HG03439 (cell line): ENCODE data around the gene CDHR5.
A peak's percentile ranks its signal among the peaks of the same experiment; 100 is the strongest.

ENCODE experiments used
- ATAC-seq: cut with Tn5 transposase; IDR thresholded peaks from one replicate; pipeline ENCODE4 v1.9.1; 2021; ENCODE audit warnings: mild to moderate bottlenecking, moderate library complexity; ENCODE audit not compliant: unreplicated experiment

CDHR5 gene

DNA sequence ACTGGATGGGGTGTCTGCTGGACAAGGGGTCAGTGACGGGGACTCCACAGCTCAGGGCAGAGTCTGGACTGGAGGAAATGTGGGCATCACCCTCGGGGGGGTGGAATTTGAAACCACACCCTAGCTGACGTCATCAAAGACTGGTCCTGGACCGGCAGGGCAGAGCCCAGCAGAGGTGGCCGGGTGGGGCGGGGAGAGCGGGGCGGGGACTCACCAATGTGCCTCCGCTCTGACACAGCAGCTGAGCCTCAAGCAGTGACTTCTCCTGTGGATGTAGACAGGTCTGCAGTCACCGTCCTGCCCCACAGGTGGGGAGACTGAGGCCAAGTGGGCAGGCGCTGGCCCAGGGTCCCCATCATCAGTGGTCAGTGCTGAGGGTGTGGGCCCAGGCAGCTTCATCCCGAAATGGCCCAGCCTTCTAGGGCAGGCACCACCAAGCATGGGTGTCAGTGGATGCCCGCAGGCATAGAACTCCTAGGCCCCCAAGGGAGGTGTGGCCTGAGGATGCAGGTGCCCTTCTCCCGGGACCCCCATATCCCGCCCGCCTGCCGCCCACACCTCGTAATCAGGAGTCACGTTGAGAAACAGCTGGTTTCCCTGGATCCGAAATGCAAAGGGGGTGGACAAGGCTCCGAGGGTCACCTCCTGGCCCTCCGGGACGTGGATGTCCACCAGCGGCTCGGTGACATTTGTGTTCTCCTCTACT is 603 bp downstream of the CDHR5 start:
- no peak for ATAC-seq

DNA sequence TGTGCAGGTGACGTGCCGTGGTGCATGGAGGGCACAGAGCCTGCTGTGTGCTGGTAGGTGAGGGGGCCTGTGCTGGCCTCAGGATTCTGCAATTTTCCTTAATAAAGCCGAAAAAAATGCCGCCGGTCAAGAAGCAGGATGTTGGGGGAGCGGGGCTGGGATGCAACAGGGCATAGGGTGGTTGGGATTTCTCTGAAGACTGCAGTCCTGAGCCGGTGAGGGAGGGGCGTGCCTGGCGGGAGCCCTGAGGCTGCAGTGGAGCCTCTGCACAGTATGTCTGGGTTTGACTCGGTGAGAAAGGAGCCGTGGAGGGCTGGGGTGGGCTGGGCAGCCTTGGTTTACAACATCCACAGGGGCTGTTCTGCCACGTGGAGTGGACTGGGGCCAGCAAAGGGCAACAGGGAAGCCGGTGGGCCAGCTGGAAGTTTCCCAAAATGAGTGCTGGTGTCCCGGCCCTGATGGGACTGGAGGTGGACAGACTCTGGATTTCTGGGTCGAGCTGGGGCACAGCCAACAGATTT is 1.3 kb downstream of the CDHR5 start:
- no peak for ATAC-seq

DNA sequence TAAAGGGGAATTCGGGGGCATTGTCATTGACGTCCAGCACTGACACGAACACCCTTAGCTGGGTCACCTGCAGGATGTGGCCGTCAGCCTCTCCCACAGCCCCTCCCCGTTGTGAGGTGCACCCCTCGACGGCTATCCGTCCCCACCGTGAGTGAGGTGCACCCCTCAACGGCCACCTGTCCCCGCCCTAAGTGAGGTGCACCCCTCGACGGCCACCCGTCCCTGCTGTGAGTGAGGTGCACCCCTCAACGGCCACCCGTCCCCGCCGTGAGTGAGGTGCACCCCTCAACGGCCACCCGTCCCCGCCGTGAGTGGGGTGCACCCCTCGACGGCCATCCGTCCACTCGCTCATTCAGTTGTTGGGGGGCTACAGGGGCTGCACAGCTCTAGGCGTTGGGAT is 2.9 kb downstream of the CDHR5 start:
- no peak for ATAC-seq

DNA sequence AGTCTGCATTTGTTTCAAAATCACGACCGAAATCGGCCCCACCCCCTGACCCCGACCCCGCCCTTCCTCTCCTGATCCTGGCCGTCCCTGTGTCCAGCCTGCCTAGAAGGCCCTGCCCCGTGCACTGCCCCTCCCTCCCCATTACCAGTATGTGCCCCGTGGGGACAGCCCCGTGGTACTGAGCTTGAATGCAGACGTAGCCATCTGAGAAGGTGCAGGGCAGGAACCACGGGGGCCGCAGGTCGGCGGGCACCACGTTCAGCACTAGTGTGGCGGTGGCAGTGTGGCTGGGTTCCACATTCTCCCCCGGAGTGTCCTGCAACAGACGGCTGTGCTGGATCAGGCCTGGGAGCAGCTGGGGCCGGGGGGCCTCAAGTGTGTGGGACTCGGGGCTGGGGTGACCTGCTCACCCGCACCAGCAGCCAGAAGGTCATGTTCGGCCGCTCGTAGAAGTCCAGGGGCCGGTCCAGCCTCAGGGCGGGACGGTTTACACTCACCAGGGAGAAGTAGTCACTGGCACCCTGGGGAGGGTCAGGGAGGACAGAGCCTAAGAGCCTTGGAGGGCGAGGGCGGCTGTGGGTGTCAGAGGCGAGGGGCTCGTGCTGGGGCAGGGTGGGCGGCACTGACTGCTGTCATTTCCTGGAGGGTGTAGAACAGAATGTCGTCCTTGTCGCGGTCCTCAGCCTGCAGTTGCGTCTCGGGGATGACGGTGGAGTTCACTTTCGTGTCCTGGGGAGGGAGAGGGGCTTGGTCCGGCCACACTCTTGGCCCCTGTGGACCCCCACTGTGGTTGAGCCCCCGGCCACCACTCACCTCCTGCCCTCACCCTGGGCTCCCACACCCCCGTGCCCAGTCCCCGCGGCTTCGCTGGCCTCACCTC is 3.6 kb downstream of the CDHR5 start:
- ATAC-seq, result no peak

DNA sequence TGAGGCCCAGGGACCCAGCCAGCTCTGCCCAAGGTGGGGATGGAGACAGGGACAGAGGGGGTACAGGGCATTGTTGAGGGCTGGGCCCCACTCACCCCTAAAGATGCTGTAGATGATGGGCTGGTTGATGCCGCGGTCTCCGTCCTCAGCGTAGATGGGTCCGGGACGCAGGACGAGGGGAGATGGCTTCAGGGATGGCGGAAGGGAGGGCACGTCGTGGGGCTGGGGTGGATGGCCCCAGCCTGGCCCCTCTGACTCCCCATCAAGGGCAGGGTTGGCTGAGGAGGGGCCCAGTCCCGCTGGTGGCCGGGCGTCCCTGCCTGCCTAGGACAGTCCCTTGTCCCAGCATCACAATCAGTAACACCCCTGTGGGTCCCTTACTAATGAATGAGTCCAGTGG is 4.6 kb downstream of the CDHR5 start:
- no peak for ATAC-seq

DNA sequence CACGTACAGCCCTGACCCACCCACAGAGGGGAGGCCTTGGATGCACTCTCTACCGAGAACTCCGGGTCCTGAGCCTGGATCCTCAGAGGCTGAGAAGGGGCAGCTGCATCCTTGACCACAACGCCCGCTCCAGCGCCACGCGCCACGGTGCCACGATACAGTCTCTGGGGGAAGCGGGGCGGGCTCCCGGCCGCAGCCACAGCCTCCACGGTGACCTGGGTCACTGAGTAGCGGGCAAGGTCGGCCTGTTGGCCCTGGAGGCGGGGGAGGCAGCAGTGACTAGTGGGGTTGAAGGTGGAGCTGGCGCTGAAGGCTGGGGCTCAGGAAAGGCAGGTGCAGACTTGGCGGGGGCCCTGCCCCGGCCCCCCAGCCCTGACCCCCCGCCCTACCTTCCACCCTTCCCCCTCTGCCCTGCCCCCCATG is 5.1 kb downstream of the CDHR5 start:
- no peak for ATAC-seq

DNA sequence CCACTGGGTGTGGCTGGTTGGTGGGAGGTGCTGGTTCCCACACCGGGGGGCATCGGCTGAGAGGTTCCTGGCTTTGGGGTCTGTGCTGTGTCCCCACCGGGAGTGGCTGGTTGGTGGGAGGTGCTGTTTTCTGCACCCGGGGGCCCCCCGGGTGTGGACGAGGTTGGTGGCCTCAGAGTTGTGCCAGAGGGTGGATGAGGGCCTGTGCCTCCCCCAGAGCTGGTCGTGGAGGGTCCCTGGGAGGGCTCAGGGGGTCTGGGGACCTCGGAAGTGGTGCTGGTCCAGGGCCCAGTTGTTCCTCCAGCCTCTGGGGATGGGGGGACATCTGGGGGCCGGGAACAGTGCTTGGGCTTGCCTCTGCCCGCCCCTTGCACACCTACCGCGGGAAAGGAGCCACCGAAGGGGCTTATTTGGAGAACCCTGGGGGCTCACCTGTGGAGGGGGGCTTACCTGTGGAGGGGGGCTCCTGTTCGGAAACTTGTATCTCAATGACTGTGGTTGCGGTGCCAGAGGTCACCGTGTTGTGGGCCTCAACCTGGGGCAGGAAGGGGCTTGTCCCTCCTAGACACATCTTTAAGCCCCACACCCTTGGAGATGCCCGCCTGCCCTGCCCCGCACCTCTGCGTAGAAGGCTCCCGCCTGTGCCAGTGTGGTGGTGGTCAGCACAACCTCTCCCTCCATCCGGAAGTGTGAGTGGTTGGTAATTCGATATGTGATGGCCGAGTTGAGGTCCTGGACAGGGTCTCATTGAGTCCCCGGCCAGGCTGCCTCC is 5.7 kb downstream of the CDHR5 start:
- ATAC-seq, result no peak

DNA sequence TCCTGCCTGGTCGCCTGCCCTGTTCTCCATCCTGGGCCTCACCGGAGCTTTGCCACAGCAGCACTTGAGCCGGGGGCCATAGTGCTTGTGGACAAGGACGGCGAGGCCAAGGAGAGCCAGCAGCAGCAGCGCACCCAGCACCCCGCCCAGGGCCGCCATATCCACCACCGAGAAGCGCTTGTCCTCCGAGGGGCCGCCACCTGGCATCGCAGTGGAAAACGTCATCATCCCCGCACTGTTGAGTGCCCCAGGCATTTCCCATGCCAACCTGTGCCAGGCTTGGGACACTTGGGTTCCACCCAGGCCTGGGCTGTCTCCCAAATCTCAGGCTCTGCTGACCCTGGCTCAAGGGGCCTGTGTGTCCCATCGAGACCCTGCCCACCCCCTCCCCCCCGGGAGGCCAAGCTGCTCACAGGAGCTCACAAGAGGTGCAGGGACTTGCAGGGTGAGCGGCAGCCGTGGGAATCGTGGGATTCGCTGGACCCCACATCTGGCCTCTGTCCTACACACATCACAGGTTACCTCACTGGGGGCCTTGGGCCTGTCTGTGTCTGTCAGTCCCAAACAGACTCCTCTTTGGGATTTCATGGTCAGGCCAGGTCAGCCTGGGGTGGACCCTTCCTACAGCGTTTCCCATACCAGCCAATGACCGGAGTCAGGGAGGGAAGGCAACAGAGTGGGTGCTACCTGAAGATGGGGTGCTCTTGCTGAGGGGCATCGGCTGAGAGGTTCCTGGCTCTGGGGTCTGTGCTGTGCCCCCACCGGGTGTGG is 6.7 kb downstream of the CDHR5 start:
- no peak for ATAC-seq

DNA sequence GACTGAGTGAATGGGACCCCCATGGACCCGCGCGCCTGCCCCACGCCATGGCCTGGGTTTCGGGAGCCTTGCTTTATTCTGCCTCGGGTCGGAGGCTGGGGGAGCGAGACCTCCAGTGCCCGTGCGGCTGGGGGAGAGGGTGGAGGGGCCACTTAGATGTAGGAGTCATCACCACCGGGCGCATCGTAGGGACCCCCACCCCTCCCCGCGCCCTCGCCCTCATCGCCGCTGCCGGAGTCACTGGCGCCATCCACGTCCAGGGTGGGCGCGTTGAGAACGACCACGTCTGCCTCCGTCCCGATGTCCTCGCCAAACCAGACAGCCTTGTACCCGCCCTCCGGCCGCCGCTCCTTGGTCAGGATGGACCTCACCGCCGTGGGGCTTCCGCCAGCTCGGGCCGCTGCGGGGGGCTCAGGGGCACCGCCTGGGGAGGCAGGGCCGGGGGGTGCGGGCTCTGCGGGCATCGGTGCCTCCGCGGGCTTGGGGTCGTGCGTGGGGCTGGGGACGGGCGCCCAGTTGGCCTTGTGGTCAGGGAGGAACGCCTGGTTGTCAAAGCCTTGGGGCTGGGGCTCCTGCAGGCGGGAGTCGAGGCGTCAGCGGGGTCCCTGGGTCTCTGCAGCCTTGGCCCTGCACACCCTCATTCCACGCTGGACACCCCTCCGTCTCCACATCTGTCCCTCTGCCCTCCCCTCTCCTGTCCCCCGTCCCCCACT is 7.4 kb downstream of the CDHR5 start:
- no peak for ATAC-seq

DNA sequence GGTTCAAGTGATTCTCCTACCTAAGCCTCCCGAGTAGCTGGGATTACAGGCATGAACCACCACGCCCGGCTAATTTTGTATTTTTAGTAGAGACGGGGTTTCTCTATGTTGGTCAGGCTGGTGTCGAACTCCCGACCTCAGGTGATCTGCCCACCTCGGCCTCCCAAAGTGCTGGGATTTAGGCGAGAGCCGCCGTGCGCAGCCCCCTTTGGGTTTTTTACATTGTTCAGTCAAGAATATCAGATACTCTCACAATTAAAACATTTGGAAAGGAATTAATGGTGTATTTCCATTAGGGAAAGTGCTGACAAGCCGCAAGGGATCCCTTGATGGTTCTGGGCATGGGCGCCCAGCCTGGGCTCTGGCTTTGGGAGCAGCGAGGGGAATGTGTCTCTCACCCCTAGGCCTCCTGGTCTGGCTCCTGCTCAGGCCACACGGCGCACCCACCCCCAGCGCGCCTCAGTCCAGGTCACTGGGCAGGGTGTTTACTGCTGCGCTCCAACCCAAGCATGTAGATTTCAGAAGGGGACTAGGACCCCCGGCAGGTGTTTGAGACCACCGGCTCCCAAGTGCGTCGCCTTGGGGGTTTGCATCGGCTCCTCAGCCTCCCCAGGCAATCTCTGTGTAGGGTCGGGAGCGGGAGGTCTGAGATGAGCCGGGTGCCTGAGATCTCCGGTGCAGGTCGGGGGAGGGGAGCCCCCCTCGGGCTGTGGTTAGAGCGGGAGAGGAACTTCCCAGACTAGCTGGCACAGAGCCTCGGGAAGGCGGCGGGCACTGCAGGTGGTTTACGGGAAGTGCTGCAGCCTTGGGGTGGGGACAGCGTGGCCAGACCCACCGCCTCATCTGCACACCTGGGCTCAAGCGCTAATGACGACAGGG is 8.2 kb downstream of the CDHR5 start:
- no peak for ATAC-seq

DNA sequence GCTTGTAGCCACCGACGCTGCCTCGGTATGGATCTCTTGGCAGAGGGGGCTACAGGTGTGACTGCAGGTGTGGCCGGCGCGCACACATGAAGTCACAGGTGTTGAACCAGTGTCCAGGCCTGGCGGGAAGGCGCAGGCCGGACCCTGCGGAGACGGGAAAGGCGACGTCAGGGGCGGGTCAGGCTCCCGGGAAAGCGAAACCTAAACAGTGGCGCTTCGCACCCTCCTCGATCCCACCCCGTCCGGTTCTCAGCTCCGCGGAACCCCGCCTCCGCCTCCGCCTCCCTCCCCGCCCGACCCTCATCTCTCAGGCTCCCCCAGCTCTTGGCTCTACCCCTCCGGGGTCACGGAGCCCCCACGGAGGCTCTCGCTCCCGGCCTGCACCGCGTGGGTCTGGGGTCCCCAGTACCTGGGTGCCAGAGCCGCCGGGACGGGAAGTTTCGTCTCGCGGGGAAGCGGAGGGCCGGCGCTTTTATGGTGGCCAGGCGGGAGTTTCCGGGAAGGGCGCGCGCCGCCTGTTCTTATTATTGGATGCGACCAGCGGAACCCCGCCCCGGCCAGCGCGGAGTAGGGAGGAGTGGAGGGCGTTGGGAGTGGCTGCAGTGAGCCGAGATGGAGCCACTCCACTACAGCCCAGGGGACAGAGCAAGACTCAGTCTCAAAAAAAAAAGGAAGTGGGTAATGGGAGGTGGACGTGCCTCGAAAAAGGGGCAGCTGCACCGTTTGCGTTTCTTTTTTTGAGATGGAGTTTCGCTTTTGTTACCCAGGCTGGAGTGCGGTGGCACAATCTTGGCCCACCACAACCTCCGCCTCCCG is 9.0 kb downstream of the CDHR5 start, which contains the start of gene IRF7:
TSS of gene IRF7 (minus strand) at position 447 of the 816 bp plus-strand sequence. CDS start 586 bp downstream, outside the sequence.
- peak; percentile 78 for ATAC-seq

DNA sequence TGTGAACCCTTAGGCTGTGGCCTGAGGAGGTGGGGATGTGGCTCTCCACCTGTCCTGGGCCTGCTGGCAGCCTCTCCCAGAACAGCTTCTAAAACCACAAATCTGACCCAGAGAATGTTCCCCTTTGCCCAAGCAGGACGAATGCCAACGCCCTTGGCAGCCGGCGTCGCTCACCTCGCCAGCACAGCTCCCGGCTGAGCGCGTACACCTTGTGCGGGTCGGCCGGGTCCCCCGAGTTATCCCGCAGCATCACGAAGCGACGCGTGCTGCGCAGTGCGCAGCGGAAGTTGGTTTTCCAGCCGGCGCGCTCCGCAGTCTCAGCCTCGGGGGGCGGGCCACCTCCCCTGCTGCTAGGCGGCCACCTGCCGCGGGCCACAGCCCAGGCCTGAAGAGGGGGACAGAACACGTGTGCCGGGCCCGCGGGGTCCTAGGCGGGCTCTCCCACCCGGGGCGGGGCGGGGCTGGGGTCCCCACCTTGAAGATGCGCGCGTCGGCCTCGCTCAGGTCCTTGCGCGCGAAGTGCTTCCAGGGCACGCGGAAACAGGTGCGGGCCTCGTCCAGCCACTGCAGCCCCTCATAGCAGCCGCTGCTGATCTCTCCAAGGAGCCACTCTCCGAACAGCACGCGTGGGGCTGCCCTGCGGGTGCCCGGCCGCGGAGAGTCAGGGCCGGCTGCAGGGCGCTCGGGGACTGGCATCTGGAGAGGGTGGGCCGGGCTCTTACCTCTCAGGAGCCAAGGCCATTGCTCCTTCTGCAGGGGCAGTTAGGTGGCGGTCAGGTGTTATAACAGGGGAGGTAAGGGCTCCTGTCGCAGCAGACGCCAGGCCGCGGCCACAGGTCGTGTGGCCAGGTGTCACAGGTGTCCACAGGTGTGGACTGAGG is 9.9 kb downstream of the CDHR5 start:
- peak; percentile 14 for ATAC-seq

DNA sequence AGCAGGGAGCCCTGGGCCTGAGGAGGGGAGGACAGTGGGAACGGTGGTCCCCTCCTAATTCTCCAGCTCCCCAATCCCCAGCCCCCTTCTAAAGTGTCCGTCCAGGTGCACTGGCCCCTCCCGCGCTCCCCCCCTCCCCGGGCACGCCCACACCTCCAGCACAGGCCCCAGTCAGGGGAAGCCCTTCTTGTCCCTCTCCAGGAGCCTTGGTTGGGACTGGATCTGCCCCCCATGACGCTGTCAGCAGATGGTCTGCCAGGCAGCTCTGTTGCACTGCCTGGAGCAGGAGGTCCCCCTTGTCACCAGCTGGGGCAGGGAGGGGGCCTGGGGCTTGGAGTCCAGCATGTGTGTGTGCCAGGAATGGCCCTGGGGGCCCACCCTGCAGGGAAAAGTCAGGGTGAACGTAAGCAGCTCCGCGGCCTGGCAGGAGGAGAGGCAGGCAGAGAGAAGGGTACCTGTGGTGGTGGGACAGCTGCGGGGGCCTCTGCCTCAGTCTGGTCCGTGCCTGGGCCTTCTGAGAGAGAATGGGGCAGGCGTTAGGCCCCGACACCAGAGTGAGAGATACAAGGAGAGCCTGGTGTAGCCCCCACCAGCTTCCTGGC is 10.6 kb downstream of the CDHR5 start:
- ATAC-seq, result no peak

DNA sequence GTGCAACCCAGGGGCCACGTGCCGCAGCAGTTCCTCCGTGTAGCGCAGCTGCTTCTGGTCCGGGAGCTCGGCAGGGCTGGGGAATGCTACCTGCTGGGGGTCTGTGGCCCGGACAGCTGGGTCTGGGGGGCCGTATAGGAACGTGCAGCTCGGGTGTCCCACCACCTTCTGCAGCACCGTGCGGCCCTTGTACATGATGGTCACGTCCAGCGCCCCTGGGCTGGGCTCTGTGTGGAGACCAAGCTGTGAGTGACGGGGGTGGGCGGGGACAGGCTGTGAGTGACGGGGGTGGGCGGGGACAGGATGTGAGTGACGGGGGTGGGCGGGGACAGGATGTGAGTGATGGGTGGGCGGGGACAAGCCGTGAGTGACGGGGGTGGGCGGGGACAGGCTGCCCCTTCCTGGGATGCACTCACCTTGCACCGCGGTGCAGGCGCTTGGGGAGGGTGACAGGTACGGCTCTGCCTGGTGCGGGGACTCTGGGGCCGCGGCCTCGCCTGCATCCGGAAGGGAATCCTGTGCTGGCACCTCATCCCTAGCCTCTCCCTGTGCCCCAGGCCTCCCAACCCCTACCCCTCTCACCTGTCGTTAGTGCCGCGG is 11.3 kb downstream of the CDHR5 start:
- ATAC-seq, result no peak

DNA sequence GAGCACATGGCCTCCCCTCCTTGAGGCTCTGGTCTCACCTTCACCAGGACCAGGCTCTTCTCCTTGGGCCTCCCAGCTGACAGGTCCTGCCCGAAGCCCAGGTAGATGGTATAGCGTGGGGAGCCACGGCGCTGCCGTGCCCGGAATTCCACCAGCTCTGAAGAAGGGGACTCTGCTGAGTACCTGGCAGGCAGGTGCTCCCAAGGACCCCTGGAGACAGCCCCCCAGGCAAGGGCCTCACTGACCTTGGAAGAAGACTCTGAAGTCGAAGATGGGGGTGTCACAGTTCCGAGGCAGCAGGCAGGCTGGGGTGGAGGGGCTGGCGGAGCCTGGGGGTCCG is 11.8 kb downstream of the CDHR5 start:
- no peak for ATAC-seq

DNA sequence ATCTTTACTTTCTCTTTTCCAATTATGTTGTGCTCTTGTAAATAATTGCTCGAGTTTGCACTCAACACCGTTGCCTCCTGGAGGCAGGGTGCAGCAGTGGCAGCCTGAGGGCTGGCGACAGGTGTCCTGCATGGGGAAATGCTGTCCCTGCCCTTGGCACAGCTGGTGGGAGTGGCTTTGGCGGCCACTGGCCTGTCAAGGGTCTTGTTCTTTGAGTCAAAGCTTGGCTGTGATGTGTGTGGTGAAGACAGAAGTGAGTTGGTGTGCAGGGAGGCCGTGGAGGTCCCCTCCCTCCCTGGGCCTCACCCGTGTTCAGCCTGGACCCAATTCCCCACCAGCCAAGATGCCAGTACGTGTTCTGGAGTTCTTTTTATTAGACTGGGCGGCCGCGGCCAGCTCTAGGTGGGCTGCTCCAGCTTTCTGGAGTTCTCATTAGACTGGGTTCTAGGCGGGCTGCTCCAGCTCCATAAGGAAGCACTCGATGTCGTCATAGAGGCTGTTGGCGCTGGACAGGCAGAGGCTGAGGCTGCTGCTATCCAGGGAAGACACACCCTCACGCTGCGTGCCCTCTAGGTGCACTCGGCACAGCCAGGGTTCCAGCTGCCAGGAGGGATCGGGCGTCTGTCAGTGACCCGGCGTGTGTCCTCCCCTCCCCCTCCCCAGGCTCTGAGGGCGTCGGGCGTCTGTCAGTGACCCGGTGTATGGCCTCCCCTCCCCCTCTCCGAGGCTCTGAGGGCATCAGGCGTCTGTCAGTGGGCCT is 12.4 kb downstream of the CDHR5 start:
- ATAC-seq, result no peak
